Suppressor macrophage treated with lipopolysaccharide for 4 hours (primary cell): ENCODE data around the gene AKAP13.

ENCODE experiments used
- DNase-seq: peaks from one replicate; pipeline ENCODE4 v3.0.0-alpha.2; 2020

The AKAP13 gene

GRCh38 chr15:85386261-85386660, 5.9 kb downstream of the AKAP13 start:
- no peak for DNase-seq

DNA sequence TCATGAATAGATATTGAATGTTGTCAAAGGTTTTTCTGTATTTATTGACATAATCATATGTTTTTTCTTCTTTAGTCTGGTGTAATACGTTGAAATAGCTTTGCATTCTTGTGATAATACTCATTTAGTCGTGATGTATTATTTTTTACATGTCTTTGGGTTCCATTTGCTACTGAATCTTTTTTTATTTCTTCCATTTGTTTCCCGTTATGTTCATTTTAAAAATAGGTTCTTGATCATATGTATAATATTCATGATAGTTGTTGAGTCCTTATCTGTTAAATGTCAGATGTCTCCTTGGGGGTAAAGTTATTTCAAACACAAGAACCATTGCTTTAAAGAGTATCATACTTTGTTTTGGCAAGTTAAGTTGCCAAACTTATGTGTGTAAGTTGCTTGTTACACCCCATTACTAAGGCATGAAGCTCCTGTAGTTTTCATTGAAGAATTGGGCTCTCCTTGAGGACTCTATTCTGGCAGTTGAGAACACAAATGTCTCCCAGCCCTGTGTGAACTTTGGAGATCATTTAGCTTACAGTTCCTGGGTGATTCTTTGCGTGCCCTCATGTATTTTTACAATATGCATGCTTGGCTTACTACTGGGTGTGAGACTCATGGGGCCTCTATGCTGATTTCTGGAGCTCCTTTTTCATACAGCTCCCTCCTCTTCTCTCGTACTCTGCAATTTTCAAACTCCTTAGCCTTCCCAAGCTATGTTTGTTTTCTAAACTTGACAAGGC, 8.3 kb downstream of the AKAP13 start:
- no peak for DNase-seq

- DNase-seq, result no peak
Observed at GRCh38 chr15:85389306-85389650, 8.9 kb downstream of the AKAP13 start.

GRCh38 chr15:85389772-85390171, 9.4 kb downstream of the AKAP13 start:
- DNase-seq, result no peak

GRCh38 chr15:85393210-85393609, 12.8 kb downstream of the AKAP13 start:
- DNase-seq, result no peak

GRCh38 chr15:85394554-85395333, 14.3 kb downstream of the AKAP13 start:
- DNase-seq, result no peak

DNA sequence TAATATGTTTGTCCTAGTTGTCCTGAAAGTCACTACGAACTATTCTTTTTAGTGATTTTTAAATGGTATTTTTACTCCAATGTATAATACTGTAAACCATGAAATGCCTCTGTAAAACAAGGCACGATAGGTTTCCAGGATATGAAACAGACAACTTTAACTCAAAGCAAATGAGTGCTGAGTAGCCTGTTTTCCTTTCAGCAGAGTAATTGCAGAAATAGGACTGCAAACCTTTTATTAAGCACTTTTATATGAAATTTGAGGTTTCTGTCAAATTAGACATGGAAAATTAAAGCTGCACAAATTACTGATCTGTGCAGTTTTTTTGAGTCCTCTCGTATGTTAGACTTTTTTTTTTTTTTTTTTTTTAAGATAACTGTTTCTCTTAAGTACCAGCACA, 16.2 kb downstream of the AKAP13 start:
- DNase-seq, result no peak

GRCh38 chr15:85397151-85397550, 16.7 kb downstream of the AKAP13 start:
- DNase-seq, result no peak

- no peak for DNase-seq
Observed at GRCh38 chr15:85397926-85398325, 17.5 kb downstream of the AKAP13 start.

- no peak for DNase-seq
Observed at GRCh38 chr15:85398822-85399221, 18.4 kb downstream of the AKAP13 start.

- DNase-seq, result no peak
Observed at GRCh38 chr15:85399627-85400026, 19.2 kb downstream of the AKAP13 start.

GRCh38 chr15:85400606-85401005, 20.2 kb downstream of the AKAP13 start:
- no peak for DNase-seq

GRCh38 chr15:85401108-85401774, 20.8 kb downstream of the AKAP13 start:
- DNase-seq, result no peak

DNA sequence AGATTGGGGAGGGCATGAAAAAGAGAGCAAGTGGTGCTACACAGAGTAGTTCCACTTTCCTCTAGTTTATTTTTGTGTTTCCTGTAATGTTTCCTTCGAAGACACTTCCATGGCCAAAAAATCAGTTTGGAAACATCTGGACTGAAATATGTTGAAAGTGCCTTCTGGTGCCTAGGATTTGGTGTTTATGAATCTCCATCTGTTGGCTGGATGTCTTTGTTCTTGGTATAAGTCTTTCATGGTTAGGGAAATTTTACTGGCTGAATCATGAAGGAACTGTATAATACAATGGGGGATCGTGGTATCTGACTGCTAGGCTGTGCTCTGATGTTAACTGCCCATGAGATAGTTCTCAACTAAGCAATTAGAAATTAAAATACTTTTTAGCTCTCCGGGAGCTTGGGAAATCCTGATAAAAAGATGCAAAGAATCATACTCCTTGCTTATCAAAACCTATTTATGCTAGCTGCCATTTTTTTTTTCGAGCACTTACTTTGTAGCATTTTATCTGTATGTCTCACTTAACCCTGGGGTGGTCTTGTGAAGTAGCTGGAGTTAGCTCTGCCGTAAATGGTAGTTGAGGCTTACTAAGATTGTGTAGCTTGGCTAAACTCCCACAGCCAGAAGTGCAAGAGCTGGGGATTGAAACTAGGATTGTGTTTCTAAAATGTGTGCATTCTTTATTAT, 21.9 kb downstream of the AKAP13 start:
- peak; percentile 42 for DNase-seq

GRCh38 chr15:85403745-85404144, 23.3 kb downstream of the AKAP13 start:
- peak; percentile 38 for DNase-seq

- no peak for DNase-seq
Observed at GRCh38 chr15:85404176-85404917, 23.9 kb downstream of the AKAP13 start.

GRCh38 chr15:85404918-85405866, 24.8 kb downstream of the AKAP13 start:
- no peak for DNase-seq

DNA sequence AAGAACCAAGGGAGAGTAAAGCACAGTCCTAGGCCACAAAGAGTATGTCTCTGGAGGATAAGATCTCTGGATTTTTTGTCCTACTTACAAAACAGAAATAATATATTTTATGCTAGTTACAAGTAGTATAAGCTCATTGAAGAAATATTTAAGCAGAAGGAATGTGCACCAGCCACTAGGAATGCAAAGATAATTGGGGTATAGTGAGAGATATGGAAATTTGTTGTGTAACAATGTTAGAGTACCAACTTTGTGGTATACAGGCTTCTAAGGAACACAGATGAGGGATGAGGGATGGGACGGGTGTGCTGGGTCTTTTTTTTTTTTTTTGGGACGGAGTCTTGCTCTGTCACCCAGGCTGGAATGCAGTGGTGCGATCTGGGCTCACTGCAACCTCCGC, 26.5 kb downstream of the AKAP13 start:
- no peak for DNase-seq

DNA sequence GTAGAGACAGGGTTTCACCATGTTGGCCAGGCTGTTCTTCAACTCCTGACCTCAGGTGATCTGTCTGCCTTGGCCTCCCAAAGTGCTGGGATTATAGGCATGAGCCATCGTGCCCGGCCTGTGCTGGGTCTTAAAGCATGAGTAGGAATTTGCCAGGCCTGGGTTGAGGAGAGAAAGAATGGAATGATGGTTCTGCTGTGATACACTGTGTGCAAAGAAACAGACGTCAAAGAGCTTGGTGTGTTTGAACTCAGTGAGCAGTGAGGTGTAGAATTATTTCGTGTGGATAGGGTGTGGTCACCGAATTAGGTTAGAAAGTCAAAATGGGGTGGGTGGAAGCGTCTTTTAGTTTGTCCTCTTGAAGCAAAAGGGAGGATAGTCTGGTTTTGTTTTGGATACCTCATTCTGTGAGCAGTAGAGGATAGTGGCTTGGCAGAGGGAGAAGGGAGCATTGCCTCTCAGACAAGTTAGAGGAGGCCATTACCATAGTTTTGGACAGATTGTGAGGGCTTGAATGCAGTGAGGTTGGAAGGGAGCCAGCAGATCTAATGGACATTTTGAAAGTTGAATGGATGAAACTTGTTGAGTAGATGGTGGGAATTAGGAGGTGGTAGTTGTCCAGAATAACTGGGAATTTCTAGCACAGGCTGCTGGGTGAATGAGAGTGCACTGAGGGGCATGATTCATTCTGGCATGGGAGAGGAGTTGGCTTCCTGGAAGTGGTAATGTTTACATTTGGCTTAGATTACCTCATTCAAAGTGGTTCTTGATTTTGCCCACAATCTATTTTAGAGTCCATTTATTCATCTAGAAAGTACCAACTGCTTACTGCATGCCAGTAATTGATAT, 27.2 kb downstream of the AKAP13 start:
- DNase-seq, result peak; percentile 87

- DNase-seq, result peak; percentile 92
Observed at GRCh38 chr15:85408270-85408746, 27.9 kb downstream of the AKAP13 start.
